Stimulated activated CD8-positive, alpha-beta memory T cell treated with anti-CD3 and anti-CD28 coated beads, Interleukin-15, amount 100 ng/mL, for 48 hours (primary cell): ENCODE data around the gene NBEA.

Experiments used
- DNase-seq, 2 donors: peaks; one replicate each; pipeline ENCODE4 v3.0.0-alpha.2; 2020; ENCODE audit warnings: low read depth in 2 of 2

NBEA gene

GRCh38 chr13:35179920-35180663 is 238.0 kb downstream of the NBEA start:
- no peak for DNase-seq

- DNase-seq, result no peak
Measured at GRCh38 chr13:35190241-35190640, 248.2 kb downstream of the NBEA start.

DNA sequence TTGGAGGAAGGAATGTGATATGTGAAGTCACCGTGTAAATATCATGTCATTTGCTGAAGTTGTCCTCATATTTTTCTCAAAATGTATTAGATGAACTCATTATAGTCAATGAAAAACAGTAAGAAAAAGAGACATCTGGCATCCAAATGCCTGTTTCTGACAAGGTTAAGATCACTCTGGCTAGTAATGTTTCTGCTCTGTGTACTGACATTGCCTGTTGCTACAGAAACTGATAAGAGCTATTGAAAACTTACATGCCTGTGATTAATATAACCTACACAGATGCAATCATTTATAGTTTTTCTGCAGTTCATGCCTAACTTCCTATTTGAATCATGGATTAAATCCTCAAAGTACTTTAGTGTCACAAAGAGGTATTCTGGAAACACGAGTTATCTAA is 249.8 kb downstream of the NBEA start:
- no peak for DNase-seq

GRCh38 chr13:35198613-35199200 is 256.6 kb downstream of the NBEA start:
- DNase-seq, result no peak

DNA sequence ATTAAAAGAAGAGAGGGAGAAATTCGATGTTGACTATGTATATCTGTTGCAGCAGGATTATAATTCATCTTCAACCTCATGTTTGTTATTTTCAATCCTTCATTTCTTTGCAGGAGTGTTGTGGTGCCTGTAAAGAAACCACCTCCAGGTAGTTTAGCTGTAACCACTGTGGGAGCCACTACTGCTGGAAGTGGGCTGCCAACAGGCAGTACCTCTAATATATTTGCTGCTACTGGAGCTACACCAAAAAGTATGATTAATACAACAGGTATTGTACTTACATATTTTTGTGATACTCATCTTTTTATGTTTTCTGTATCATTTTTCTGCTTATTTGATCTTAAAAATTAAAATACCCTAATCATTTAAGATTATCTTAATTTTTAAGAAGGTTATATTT is 266.5 kb downstream of the NBEA start:
- DNase-seq, result no peak

GRCh38 chr13:35210261-35210660 is 268.2 kb downstream of the NBEA start:
- DNase-seq, result no peak

DNA sequence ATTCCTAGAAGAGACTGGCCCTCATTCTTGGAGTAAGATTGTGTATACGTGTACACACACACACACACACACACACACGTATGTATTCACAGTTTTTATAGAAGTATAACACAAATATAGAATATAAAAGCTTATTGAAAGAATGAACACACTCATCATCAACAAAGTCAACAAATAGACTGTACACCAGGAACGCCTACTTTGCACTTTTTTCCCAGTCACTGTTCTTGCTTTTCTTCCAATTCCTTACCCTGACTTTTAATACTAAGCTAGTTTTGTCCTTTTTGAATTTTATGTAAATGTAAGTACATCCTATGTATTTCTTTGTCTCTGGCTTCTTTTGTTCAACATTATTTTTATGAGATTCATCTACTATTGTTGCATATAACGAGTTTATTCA is 269.9 kb downstream of the NBEA start:
- no peak for DNase-seq

GRCh38 chr13:35213911-35214310 is 271.8 kb downstream of the NBEA start:
- no peak for DNase-seq

DNA sequence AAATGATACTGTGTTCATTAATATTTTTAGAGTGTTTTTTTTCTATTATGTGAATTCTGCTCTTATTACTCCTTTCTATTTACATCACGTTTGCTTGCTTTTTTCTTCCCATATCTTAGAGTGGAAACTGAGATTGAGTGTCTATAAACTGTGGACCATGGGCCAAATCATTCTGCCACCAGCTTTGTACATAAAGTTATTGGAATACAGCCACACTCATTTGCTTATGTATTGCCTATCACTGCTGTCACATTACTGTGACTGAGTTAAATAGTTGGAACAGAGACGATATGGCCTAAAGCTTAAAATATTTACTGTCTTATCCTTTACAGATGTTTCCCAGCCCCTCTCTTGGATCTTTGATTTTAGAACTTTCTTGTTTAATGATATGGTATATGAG is 274.1 kb downstream of the NBEA start:
- DNase-seq, result no peak

DNA sequence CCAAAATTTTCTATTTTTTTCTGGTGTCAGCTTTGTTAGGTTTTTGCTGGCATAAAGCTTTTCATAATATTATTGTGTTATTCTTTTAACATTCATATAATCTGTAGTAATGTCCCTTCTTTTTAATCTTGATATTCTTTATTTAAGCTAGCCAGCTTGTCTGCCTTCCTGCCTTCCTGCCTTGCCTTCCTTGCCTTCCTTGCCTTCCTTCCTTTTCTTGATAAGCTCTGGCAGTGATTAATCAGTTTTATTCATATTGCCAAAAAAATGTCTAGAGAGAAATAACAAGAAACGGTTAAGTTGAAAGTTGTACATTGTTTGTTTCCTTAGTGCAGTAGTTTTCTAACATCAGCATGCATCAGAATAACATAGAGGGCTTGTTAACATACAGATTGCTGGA is 277.0 kb downstream of the NBEA start:
- no peak for DNase-seq

DNA sequence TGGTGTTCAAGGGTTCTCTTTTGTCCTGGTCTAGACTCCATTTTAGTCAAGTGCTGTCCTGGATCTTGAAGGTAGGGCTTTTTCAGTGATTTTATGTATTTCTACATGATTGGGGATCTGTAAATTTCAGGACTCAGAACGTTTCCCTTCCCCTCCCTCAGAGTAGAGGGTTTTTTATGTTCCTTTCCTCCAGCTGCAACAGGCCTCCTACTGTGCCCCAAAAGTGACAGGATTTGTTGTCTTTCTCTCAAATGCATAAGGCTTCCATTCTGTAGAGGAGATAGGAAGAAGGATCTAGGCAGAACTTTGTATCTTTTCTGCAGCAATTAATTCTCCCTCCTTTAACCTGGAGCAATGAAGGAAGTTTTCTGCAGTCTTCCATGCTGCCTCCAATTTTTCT is 283.1 kb downstream of the NBEA start:
- DNase-seq, result no peak

DNA sequence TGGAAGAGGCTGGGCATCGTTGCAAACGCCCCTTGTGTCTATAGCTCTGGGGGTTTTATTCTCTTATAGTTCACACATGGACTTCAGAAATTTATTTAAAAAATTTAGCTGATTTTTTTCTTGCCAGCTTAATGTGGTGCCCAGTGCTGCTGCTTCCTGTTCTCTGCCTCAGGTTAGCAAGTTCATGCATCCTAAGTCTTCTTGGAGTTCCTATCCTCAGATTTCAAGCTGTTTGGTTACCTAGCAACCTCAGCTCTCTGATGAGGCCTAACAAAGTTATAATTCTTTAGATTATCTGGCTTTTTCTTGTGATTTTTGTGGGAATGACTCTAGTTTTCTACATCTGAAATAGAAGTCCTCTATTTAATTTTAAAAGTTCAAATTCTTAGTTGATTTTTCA is 283.5 kb downstream of the NBEA start:
- DNase-seq, result no peak

GRCh38 chr13:35228536-35228935 is 286.5 kb downstream of the NBEA start:
- no peak for DNase-seq

DNA sequence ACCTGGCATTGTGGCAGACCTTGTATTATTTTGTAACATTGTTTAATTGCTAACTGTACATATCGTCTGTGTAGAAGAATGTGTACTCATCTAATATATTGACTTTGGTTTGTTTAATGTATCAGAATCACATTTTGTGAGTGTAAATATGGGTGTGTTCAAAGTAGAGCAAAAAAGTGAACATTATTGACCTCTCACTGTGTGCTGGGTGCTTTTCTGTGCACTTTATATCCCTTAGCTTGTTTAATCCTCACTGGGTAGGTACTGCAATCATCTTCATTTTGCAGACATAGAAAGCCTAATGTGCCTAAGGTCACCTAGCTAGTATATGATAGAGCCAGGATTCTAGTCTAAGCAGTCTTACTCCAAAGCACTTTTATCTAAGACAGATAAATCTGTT is 289.4 kb downstream of the NBEA start:
- DNase-seq, result no peak

DNA sequence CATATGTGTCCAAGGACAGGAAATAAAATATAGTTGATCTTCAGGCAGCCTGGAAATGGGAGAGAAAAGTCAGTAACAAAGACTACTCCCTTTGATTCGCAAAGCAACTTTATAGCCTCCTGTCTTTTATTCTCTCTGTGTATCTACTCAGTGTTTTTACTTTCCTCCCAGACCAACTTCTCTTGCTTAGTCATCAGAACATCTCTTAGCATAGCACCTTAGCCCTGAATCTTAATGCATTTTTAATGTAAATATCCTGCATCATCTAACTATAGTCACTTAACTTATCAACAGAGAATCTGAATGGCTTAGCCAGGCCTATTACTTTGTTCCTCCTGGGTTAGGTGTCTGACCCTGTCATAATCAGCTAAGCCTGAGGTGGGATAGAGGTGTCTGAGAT is 296.2 kb downstream of the NBEA start:
- DNase-seq, result no peak

GRCh38 chr13:35252536-35253205 is 310.6 kb downstream of the NBEA start:
- DNase-seq, result no peak

GRCh38 chr13:35255241-35255640 is 313.2 kb downstream of the NBEA start:
- DNase-seq, result no peak

GRCh38 chr13:35256459-35257148 is 314.5 kb downstream of the NBEA start:
- DNase-seq, result no peak

GRCh38 chr13:35260316-35260715 is 318.2 kb downstream of the NBEA start:
- no peak for DNase-seq

GRCh38 chr13:35266412-35266811 is 324.3 kb downstream of the NBEA start:
- no peak for DNase-seq

DNA sequence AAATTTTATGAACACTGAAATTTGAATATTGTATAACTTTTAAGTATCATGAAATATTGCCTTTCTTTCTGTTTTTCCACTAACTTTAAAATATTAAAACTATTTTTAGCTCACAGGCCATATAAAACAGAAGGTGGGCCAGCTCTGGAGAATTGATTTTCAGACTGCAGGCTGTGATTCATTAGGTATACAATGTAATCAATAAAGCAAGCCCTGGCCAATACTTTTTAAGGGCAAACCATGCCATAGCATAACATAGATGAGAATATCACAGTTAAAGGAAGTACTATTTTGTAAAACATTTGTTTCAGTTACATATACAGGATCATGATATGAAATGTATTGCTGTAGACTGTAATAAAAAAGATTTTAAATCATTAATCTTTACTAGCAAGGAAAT is 336.8 kb downstream of the NBEA start:
- DNase-seq, result no peak

DNA sequence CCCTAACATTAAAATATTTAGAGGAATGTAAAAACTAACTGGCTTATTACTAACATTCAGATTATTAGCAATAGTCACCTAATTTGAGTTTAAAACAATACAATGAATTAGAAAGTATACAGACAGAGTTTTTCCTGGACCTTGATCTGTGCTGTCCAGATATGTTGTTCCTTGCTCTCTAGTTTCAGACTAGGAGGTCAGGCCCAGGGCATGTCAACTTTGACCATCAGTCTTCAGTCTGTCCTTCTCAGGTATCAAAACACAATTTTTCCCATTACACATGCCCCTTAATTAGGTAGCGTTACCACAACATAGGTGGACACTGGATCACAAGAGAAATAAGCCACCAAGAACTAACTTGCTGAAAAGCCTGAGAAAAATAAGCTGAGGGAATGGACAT is 337.4 kb downstream of the NBEA start:
- no peak for DNase-seq

DNA sequence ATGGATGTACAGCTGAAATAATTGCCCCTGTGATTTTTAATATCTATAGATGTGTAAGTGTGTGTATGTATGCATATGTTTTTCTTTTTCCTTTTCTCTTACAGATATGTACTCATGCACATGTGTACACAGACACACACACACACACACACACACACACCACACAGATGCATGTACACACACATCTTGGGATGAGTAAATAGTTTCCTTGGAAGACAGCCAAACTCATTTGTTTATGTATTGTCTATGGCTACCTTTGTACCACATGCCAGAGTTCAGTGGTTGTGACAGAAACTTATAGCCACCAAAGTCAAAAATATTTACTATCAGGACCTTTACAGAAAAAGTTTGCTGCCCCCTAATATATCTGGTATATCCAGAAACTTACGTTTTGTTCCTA is 341.8 kb downstream of the NBEA start:
- no peak for DNase-seq
